Stimulated activated CD8-positive, alpha-beta memory T cell treated with anti-CD3 and anti-CD28 coated beads, Interleukin-4, amount 100 ng/mL, for 4 hours (primary cell): ENCODE results near the gene HTR1E.
"Not testable (repeated sequence)": the region's sequence is repeated elsewhere in the genome, so short reads cannot be mapped to it uniquely, and the experiment has no call there.

Experiments used
- DNase-seq, 2 donors: peaks; one replicate each; pipeline ENCODE4 v3.0.0-alpha.2; 2020; ENCODE audit warnings: low read depth in 2 of 2, low spot score in 1 of 2

Gene HTR1E

DNA sequence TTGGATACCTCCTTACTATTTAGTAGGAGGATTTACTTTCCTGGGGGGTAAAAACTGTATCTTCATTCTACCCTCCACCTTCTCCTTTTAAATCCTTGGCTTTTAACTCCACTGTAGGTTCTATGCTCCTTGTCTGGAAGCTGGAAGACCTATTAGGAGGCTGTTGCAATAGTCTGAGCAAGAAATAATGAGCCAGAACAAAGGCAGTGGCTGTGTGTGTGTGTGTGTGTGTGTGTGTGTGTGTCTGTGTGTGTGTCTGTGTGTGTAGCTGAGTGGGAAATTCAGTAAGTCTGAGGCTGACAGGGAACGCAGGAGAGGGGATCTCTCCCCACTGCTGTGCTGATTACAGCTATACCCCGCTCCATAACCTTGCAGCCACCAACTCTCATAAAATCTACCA, 35.8 kb downstream of the HTR1E start:
- no peak for DNase-seq

- no peak for DNase-seq
Observed at GRCh38 chr6:86978251-86978650, 40.9 kb downstream of the HTR1E start.

DNA sequence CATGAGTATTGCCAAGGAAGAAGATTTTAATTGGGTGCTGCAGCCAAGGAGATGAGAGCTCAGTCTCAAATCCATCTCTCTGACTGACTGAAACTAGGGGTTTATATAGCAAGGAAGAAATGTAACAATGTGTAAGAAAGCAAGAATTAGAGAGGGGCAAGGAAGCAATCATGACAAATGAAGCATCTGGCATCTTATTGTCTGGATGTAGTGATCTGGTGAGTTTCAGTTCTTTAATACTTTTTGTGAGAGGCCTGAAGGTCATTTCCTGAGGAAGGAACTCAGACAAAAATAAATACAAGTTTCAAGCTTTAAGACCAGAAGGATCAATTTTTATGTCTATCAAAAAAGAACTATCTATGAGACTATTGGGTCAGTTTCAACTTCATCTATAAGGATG, 64.2 kb downstream of the HTR1E start:
- no peak for DNase-seq

DNA sequence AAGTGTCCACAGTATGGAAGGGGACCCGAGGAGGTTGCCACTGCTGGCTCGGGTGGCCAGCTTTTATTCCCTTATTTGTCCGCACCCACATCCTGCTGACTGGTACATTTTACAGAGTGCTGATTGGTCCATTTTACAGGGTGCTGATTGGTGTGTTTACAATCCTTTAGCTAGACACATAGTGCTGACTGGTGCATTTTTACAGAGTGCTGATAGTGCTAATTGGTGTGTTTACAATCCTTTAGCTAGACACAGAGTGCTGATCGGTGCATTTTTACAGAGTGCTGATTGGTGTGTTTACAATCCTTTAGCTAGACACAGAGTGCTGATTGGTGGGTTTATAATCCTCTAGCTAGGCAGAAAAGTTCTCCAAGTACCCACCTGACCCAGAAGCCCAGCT, 65.1 kb downstream of the HTR1E start:
- DNase-seq, result not testable (repeated sequence)

- not testable (repeated sequence) for DNase-seq
Observed at GRCh38 chr6:87006541-87006940, 69.2 kb downstream of the HTR1E start.

DNA sequence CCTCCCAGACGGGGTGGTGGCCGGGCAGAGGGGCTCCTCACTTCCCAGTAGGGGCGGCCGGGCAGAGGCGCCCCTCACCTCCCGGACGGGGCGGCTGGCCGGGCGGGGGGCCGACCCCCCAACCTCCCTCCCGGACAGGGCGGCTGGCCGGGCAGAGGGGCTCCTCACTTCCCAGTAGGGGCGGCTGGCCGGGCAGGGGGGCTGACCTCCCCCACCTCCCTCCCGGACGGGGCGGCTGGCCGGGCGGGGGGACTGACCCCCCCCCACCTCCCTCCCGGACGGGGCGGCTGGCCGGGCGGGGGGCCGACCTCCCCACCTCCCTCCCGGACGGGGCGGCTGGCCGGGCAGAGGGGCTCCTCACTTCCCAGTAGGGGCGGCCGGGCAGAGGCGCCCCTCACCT, 72.3 kb downstream of the HTR1E start:
- DNase-seq, result not testable (repeated sequence)

DNA sequence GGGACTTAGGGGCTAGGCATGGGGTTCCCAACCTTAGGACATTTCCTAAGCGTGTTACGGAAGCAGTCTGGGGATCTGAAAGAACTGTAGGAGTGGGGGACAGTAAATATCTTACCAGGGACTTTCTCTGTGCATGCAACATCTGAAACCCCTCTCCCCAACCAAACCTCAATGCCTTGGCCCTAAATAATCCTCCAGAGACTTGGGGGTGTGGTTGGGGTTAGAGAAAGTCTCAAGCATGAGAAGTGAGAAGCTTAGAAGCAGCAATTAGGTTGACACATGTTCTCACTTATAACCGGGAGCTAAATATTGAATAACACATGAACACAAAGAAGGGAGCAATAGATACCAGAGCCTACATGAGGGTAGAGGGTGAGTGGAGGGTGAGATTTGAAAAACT, 74.7 kb downstream of the HTR1E start:
- no peak for DNase-seq

GRCh38 chr6:87012743-87013142, 75.4 kb downstream of the HTR1E start:
- no peak for DNase-seq

DNA sequence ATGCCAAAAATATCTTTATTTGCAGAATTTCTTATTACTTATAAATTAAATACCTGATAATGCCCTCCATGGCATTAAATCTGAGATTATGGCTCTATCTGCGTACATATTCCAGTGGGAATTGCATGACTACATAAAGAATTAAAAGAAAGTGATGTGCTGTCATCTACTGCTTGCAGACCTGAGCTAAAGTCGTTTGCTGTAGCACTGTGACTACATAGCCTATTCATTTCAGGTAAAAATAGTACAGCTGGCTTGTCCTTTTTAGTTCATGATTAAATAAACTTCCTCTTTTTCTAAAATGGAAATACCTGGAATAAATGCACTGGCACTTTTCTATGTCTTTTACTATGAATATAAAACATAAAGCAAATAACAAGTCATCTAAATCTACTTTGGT, 79.4 kb downstream of the HTR1E start:
- DNase-seq, result no peak

- DNase-seq, result no peak
Observed at GRCh38 chr6:87027021-87027420, 89.7 kb downstream of the HTR1E start.

DNA sequence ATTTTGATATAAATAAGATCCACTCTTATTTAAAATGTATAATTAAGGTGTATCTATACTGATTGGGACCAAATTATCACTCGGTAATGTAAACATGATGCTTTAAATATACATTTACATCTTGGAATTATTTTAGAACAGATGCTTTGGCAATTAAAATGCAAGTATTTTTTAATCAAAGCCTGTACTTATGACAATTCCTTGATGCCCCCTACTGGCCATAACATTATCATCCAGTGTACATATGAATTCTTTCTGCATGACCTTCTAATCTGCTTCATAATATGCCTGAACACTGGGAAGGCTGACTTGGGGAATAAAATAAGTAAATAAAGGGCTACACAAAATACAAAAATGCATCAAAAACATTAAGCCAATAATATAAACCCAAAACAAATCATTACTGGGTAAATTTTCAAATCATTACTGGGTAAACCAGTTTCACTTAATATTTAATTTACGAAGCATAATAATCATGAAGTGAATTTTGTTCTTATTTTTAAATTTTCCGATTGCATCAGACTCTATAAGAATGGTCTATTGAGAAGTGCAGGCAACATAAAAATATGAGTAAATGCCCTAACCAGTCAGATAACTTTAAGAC, 92.5 kb downstream of the HTR1E start:
- no peak for DNase-seq

DNA sequence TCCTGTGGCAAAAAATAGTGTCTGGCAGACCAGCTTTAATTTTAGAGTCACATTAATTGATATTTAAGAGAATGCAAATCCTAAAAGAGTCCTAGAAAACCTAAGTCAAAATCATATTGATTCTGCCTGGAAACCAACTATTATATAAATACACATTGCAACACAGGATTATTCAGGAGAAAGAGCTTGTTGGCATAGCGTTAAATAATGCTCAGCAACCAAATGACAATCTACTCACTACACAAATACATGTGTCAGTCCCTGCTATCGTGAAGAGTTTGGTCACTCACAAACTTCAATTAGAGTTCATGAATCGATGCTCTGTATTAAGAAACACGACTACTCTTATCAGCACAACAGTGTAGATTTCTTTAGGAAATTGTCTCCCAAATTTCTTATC, 103.4 kb downstream of the HTR1E start:
- DNase-seq, result no peak

GRCh38 chr6:87045521-87046075, 108.3 kb downstream of the HTR1E start:
- DNase-seq, result no peak

DNA sequence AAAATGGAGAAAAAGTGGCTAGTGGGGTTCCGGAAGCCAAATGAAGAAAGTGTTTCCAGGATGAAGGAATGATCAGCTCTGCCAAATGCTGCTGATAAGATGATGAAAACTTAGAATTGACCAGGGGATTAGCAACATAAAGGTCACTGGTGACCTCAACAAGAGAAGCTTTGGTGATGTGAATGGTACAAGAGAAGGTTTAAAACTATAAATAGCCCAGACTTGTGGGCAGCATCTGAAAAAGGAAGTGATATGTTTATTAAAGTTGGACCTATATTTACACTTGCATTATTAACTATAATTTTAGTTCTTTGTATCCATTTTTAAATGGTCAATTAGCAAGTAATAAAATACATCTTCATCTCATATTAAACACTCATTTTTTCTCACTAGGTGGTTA, 112.5 kb downstream of the HTR1E start:
- DNase-seq, result no peak

DNA sequence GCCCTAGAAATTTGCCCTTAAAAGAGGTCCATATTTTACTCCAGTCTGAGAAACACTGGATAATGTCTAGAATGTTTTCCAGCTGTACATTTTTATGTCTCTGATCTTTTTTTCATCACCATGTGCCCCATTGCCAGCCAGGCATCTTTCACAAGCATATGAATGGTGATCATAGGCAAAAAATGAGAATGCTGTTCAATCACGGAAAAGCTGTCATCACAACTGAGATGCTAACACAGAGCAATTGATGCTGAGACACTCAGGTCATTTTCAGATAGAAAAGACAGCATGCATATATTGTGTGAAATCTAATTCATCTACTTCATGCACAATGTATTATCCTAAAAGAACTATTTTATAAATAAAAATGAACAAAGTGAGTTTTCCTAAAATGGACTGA, 116.0 kb downstream of the HTR1E start:
- DNase-seq, result no peak

DNA sequence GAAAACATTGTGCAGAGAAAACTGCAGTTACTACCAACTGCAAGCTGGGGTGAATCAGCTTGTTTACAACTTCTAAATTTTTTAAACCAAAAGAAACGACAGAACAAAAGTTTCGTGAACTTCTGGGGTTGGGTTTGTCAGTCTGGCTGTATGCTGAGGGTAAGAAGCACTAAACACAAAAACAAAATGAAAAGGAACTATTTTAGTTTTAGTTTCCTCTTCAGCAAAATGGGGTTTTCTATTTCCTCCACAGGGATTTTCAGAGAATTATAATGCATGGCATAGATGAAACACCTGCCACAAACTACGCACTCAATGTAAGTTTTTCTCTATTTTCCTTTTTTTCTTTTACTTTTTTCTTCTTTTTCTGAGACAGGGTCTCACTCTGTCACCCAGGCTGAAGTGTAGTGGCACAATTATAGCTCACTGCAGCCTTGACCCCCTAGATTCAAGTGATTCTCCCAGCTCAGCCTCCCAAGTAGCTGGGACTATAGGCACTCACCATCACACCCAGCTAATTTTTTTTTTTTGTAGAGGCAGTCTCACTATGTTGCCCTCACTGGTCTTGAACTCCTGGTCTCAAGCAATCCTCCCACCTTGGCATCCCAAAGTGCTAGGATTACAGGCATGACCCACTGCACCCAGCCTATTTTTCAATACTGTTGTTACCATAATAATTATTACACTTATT, 117.0 kb downstream of the HTR1E start:
- no peak for DNase-seq

DNA sequence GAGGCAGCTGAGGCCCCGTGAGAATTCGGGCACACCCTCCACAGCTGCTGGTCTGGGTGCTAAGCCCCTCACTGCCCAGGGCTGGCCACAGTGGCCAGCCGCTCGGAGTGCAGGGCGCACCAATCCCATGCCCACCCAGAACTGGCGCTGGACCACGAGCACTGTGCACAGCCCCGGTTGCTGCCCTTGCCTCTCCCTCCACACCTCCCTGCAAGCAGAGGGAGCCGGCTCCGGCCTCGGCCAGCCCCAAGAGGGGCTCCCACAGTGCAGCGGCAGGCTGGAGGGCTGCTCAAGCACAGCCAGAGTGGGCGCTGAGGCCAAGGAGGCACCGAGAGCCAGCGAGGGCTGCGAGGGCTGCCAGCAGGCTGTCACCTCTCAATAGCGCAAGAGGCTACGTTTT, 122.6 kb downstream of the HTR1E start:
- no peak for DNase-seq

- no peak for DNase-seq
Observed at GRCh38 chr6:87065117-87065516, 127.8 kb downstream of the HTR1E start.
